Tibial nerve (tissue), 4 donors: Measurements from ENCODE around the gene SLC38A10.

ENCODE experiments used
- CTCF ChIP-seq, 5 experiments: fragments of 200-600 bp in 3 of 5; fragments of 450-650 bp in 2 of 5; sonication (generic) in 3 of 5; IDR thresholded peaks; one replicate each; pipeline ENCODE4 v1.5.1; 2016 to 2019; ENCODE audit warnings: antibody characterized with exemption in 5 of 5, mild to moderate bottlenecking in 3 of 5, moderate library complexity in 2 of 5
- EP300 ChIP-seq, 2 donors: sonication (generic); formaldehyde crosslinking; IDR thresholded peaks; one replicate each; pipeline ENCODE4 v1.6.1; 2017; ENCODE audit warnings: antibody characterized with exemption in 2 of 2, mild to moderate bottlenecking in 1 of 2
- POLR2A ChIP-seq, 2 donors: fragments of 450-650 bp; IDR thresholded peaks; one replicate each; pipeline ENCODE4 v1.6.1; 2017; ENCODE audit warnings: antibody characterized with exemption in 2 of 2, mild to moderate bottlenecking in 2 of 2, moderate library complexity in 2 of 2

- TF ChIP-seq CTCF (IDR thresholded peaks at IDR 0.05) = no peak
- TF ChIP-seq POLR2A (IDR thresholded peaks at IDR 0.05) = no peak
- TF ChIP-seq EP300 (IDR thresholded peaks at IDR 0.05) = no peak
Observed at GRCh38 chr17:81246679-81247338, 48.3 kb downstream of the SLC38A10 start.
